Liver (tissue), 2 donors: Measurements from ENCODE around the gene SGSH.

ENCODE experiments used
- TF ChIP-seq, protein P1 (sequence below): fragments of 150-350 bp; IDR thresholded peaks from 2 replicates; pipeline ENCODE4 v1.5.1; 2017; ENCODE audit warnings: improper control_type of control experiment, low read depth, low read length; ENCODE audit not compliant: missing input control
- TF ChIP-seq, protein P2 (sequence below): IDR thresholded peaks from 2 replicates; pipeline ENCODE4 v1.6.1; 2016; ENCODE audit warnings: antibody characterized with exemption
- donor health status: healthy.

DNA sequence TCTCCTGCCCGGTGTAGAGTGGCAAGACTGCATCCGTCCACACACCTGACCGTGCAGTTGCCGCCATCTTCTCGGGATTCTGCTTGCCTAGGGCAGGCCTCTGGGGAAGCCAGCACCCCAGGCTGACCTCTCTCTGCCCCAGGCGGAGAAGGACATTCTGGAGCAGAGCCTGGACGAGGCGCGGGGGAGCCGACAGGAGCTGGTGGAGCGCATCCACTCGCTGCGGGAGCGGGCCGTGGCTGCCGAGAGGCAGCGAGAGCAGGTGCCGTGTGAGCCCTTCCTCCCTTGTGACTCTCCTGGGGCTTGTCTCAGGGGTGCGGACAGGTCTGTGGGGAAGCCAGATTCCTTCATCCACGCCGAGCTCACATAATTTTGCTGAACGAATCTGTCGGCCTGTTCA, 30.5 kb downstream of the SGSH start:
- TF ChIP-seq, protein P1, sequence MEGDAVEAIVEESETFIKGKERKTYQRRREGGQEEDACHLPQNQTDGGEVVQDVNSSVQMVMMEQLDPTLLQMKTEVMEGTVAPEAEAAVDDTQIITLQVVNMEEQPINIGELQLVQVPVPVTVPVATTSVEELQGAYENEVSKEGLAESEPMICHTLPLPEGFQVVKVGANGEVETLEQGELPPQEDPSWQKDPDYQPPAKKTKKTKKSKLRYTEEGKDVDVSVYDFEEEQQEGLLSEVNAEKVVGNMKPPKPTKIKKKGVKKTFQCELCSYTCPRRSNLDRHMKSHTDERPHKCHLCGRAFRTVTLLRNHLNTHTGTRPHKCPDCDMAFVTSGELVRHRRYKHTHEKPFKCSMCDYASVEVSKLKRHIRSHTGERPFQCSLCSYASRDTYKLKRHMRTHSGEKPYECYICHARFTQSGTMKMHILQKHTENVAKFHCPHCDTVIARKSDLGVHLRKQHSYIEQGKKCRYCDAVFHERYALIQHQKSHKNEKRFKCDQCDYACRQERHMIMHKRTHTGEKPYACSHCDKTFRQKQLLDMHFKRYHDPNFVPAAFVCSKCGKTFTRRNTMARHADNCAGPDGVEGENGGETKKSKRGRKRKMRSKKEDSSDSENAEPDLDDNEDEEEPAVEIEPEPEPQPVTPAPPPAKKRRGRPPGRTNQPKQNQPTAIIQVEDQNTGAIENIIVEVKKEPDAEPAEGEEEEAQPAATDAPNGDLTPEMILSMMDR, result no peak
- TF ChIP-seq, protein P2, sequence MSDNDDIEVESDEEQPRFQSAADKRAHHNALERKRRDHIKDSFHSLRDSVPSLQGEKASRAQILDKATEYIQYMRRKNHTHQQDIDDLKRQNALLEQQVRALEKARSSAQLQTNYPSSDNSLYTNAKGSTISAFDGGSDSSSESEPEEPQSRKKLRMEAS, result no peak
